HG02678 (cell line): ENCODE data around the gene ATAD3B.
"Not testable (repeated sequence)": the region's sequence is repeated elsewhere in the genome, so short reads cannot be mapped to it uniquely, and the experiment has no call there.

Experiments
- ATAC-seq: cut with Tn5 transposase; IDR thresholded peaks from one replicate; pipeline ENCODE4 v1.9.1; 2021; ENCODE audit warnings: mild to moderate bottlenecking, moderate library complexity; ENCODE audit not compliant: unreplicated experiment

Gene ATAD3B

GRCh38 chr1:1471389-1472052 is at the start of gene ATAD3B:
ATAD3B (plus strand) TSS chr1:1471765; CDS start chr1:1471885, 120 bp downstream.
- ATAC-seq, result peak; percentile 91

GRCh38 chr1:1421907-1422464 is 49.6 kb upstream of the ATAD3B start:
- no peak for ATAC-seq

GRCh38 chr1:1422465-1423244 is 48.9 kb upstream of the ATAD3B start:
- no peak for ATAC-seq

GRCh38 chr1:1423245-1423597 is 48.3 kb upstream of the ATAD3B start:
- no peak for ATAC-seq

- ATAC-seq, result no peak
Observed at GRCh38 chr1:1424707-1425106, 46.9 kb upstream of the ATAD3B start.

- ATAC-seq, result no peak
Observed at GRCh38 chr1:1425426-1425752, 46.2 kb upstream of the ATAD3B start.

GRCh38 chr1:1425753-1426495 is 45.6 kb upstream of the ATAD3B start:
- ATAC-seq, result no peak

- ATAC-seq, result no peak
Observed at GRCh38 chr1:1426496-1427105, 45.0 kb upstream of the ATAD3B start.

GRCh38 chr1:1427106-1427819 is 44.3 kb upstream of the ATAD3B start:
- no peak for ATAC-seq

- no peak for ATAC-seq
Observed at GRCh38 chr1:1427820-1428148, 43.8 kb upstream of the ATAD3B start.

- ATAC-seq, result no peak
Observed at GRCh38 chr1:1428174-1428573, 43.4 kb upstream of the ATAD3B start.

GRCh38 chr1:1428967-1429366 is 42.6 kb upstream of the ATAD3B start:
- ATAC-seq, result not testable (repeated sequence)

GRCh38 chr1:1429671-1430073 is 41.9 kb upstream of the ATAD3B start:
- no peak for ATAC-seq

GRCh38 chr1:1430114-1430982 is 41.2 kb upstream of the ATAD3B start:
- ATAC-seq, result no peak

- no peak for ATAC-seq
Observed at GRCh38 chr1:1430992-1431844, 40.3 kb upstream of the ATAD3B start.

- ATAC-seq, result no peak
Observed at GRCh38 chr1:1431845-1432273, 39.7 kb upstream of the ATAD3B start.

GRCh38 chr1:1432274-1432950 is 39.2 kb upstream of the ATAD3B start:
- ATAC-seq, result no peak
